Measurements from ENCODE around the gene ESAM. TPM values are rescaled to one million over a fixed set of nuclear protein-coding genes. Genes with fewer than 3 reads are reported as not detected.

The ESAM gene
- polyA plus RNA-seq, 3 donors: 0.18 to 0.74 (median 0.49) TPM

DNA sequence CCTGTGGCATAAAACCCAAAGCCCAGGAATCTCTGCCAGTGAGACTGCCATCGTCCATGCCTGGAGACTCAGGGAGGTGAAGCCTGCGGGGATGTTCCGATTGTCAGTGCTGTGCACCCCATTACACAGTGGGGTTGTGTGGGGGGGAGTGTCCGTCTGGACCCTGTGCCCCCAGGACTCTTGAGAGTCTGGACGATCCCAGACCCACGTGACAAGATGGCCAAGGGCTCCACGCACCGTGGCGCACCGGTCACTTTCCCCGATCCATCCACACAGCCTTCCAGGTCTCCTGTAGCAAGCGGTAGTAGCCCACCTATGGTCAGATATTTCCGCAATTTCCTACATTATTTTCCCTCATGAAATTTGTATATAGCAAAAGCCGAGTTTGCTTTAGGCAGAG is 43.3 kb downstream of the ESAM start:
- H3K4me2 ChIP-seq (replicated peaks; ENCODE audit: extremely low read depth, low read length, poor library complexity, severe bottlenecking): peak overlapping the region; percentile 77
- H2AFZ ChIP-seq (ENCODE audit: insufficient read depth, low read depth, low read length, poor library complexity, severe bottlenecking): no peak overlapping the region
- H4K20me1 ChIP-seq (ENCODE audit: insufficient read depth, low read length): no peaks in the 10 kb centered on the region
- 73% methylated on average over 10 of the region's 14 CpGs for WGBS (ENCODE audit: insufficient coverage)
- peak overlapping the region in 1 of 2 donors; percentile 95 for H3K4me3 Mint-ChIP-seq
- no peak overlapping the region for H3K9ac ChIP-seq (ENCODE audit: insufficient read depth, low read length, poor library complexity, severe bottlenecking)
- H3K4me1 ChIP-seq (ENCODE audit: control insufficient read depth in 1 of 2, insufficient read depth in 2 of 2, low read length in 2 of 2): peaks cover 21 to 23% of the 10 kb centered on the region in 2 donors
- no peaks in the 10 kb centered on the region for H3K79me2 ChIP-seq (ENCODE audit: insufficient read depth, low read length)
- no peaks in the 10 kb centered on the region for H3K36me3 ChIP-seq (replicated peaks in 1 of 2; ENCODE audit: control insufficient read depth in 1 of 2, insufficient read depth in 2 of 2, low read length in 2 of 2)
- H3K9me3 ChIP-seq (replicated peaks in 1 of 2; ENCODE audit: control insufficient read depth in 1 of 2, insufficient read depth in 1 of 2, low read length in 2 of 2): peaks cover 0 to 9% of the 10 kb centered on the region in 2 donors
- no peak overlapping the region for H3K27ac ChIP-seq (ENCODE audit: low read depth in 1 of 2, low read length in 2 of 2)
- H3K4me1 Mint-ChIP-seq: peaks cover 34% of the 10 kb centered on the region
- H3K27ac Mint-ChIP-seq: no peak overlapping the region
- no peak overlapping the region for H3K4me3 ChIP-seq (replicated peaks in 1 of 3; ENCODE audit: low read depth in 2 of 3, low read length in 3 of 3)
- DNase-seq: no peak
- intact Hi-C loops (cut with micrococcal nuclease): no loop called here
- TF ChIP-seq, protein P1, sequence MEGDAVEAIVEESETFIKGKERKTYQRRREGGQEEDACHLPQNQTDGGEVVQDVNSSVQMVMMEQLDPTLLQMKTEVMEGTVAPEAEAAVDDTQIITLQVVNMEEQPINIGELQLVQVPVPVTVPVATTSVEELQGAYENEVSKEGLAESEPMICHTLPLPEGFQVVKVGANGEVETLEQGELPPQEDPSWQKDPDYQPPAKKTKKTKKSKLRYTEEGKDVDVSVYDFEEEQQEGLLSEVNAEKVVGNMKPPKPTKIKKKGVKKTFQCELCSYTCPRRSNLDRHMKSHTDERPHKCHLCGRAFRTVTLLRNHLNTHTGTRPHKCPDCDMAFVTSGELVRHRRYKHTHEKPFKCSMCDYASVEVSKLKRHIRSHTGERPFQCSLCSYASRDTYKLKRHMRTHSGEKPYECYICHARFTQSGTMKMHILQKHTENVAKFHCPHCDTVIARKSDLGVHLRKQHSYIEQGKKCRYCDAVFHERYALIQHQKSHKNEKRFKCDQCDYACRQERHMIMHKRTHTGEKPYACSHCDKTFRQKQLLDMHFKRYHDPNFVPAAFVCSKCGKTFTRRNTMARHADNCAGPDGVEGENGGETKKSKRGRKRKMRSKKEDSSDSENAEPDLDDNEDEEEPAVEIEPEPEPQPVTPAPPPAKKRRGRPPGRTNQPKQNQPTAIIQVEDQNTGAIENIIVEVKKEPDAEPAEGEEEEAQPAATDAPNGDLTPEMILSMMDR (IDR thresholded peaks at IDR 0.05): no peak
- H3K27me3 ChIP-seq (ENCODE audit: control insufficient read depth in 2 of 2, insufficient read depth in 2 of 2, low read length in 2 of 2): peaks cover 33 to 39% of the 10 kb centered on the region in 2 donors
- peaks cover 6 to 8% of the 10 kb centered on the region in 2 donors for H3K36me3 Mint-ChIP-seq
- H3K9me3 Mint-ChIP-seq: peaks cover 0 to 16% (median 5%) of the 10 kb centered on the region in 7 donors
- peaks cover 43 to 51% (median 44%) of the 10 kb centered on the region in 3 donors for H3K27me3 Mint-ChIP-seq (ENCODE audit: low read depth in 3 of 3)

DNA sequence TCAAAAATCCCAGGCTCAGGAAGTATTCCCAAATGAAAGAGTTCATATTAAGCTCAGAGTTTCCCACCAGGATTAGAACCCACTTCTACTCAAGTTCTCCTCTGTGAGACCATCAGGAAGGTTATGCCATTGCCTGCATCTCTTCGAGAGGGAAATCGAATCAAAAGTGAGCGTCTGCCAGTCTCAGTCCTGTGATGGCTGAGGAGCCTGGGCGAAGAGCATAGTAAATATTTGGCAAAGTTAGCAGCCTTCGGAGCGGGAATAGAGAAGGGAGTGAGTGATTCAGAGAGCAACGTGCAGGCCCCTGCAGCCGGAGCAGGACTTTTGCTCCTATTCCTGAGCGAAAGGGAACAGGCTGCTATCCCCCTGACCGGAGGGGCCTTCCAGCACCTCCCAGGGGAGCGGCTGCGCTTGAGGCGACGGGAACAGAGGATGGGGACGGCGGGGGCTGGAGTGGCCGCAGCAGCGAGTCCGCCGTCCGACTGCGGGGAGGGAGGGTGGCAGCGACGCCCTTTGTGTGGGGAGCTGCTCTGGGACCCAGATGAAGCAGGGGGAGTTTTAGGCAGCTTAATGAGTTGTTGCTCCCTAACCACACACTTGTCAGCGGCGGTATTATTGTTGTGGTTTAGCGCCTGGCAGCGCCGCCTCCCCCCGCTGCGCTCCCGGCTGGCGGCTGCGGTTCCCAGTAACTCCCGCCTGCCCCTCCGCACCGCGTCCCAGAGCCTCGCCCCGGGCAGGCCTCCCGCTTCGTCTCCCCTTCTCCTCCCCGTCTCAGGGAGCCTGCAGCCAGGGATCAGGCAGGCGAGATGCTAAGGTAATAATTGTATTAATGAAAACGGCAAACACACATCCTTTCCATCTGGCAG is 44.1 kb downstream of the ESAM start:
- no peaks in the 10 kb centered on the region for H4K20me1 ChIP-seq (ENCODE audit: insufficient read depth, low read length)
- no peak overlapping the region for H3K27ac ChIP-seq (ENCODE audit: low read depth in 1 of 2, low read length in 2 of 2)
- no peaks in the 10 kb centered on the region for H3K36me3 ChIP-seq (replicated peaks in 1 of 2; ENCODE audit: control insufficient read depth in 1 of 2, insufficient read depth in 2 of 2, low read length in 2 of 2)
- peak overlapping the region; percentile 76 for H2AFZ ChIP-seq (ENCODE audit: insufficient read depth, low read depth, low read length, poor library complexity, severe bottlenecking)
- no peaks in the 10 kb centered on the region for H3K79me2 ChIP-seq (ENCODE audit: insufficient read depth, low read length)
- Mint-ChIP-seq H3K9me3 (peaks cover 0 to 16% (median 5%) of the 10 kb centered on the region in 7 donors), H3K27me3 (ENCODE audit: low read depth in 3 of 3) (peaks cover 43 to 49% (median 46%) of the 10 kb centered on the region in 3 donors), H3K4me1 (peaks cover 33% of the 10 kb centered on the region), H3K36me3 (peaks cover 6 to 8% of the 10 kb centered on the region in 2 donors), H3K4me3 (peak overlapping the region; percentile 79 to 95), H3K27ac (peak overlapping the region in 2 of 7 donors; percentile 44 to 61)
- peak overlapping the region; percentile 11 to 67 (median 23) for H3K4me3 ChIP-seq (replicated peaks in 1 of 3; ENCODE audit: low read depth in 2 of 3, low read length in 3 of 3)
- 0% methylated on average over 34 of the region's 45 CpGs for WGBS (ENCODE audit: insufficient coverage)
- peaks cover 21 to 23% of the 10 kb centered on the region in 2 donors for H3K4me1 ChIP-seq (ENCODE audit: control insufficient read depth in 1 of 2, insufficient read depth in 2 of 2, low read length in 2 of 2)
- peak overlapping the region; percentile 44 for H3K9ac ChIP-seq (ENCODE audit: insufficient read depth, low read length, poor library complexity, severe bottlenecking)
- H3K9me3 ChIP-seq (replicated peaks in 1 of 2; ENCODE audit: control insufficient read depth in 1 of 2, insufficient read depth in 1 of 2, low read length in 2 of 2): peaks cover 0 to 9% of the 10 kb centered on the region in 2 donors
- TF ChIP-seq, protein P1 (IDR thresholded peaks at IDR 0.05): no peak
- peaks cover 33 to 39% of the 10 kb centered on the region in 2 donors for H3K27me3 ChIP-seq (ENCODE audit: control insufficient read depth in 2 of 2, insufficient read depth in 2 of 2, low read length in 2 of 2)
- no peak for DNase-seq
- intact Hi-C loops (cut with micrococcal nuclease): no loop called here
- peak overlapping the region; percentile 77 for H3K4me2 ChIP-seq (replicated peaks; ENCODE audit: extremely low read depth, low read length, poor library complexity, severe bottlenecking)

All from CD14-positive monocyte (primary cell).